Mesothelial cell of epicardium (in vitro differentiated cells): ENCODE results near the gene KCTD11. TPM values are rescaled to one million over a fixed set of nuclear protein-coding genes. Genes with fewer than 3 reads are reported as not detected.
A peak's percentile ranks its signal among the peaks of the same experiment; 100 is the strongest.

Source experiments
- DNase-seq, 2 experiments: peaks; one replicate each; pipeline ENCODE4 v3.0.0; 2021; ENCODE audit warnings: low spot score in 2 of 2; ENCODE audit not compliant: unreplicated experiment in 2 of 2
- H3K27ac Mint-ChIP-seq: 2 replicates; pipeline ENCODE4 v1.8.0; 2021; ENCODE audit warnings: mixed read lengths
- H3K27me3 Mint-ChIP-seq: 2 replicates; pipeline ENCODE4 v1.8.0; 2021; ENCODE audit warnings: low read depth, mixed read lengths
- H3K36me3 Mint-ChIP-seq: 2 replicates; pipeline ENCODE4 v1.8.0; 2021; ENCODE audit warnings: mixed read lengths
- H3K4me1 Mint-ChIP-seq: 2 replicates; pipeline ENCODE4 v1.8.0; 2021; ENCODE audit warnings: mixed read lengths
- H3K4me3 Mint-ChIP-seq: 2 replicates; pipeline ENCODE4 v1.8.0; 2021; ENCODE audit warnings: mild to moderate bottlenecking, moderate library complexity, mixed read lengths
- H3K9me3 Mint-ChIP-seq: 2 replicates; pipeline ENCODE4 v1.8.0; 2021; ENCODE audit warnings: mixed read lengths
- total RNA-seq: library from RNA; stranded (reverse); gene quantifications from 3 replicates; pipeline ENCODE4 v1.2.1, GENCODE V29; 2021
- TF ChIP-seq, protein P1 (sequence below): fragments of 200-600 bp; sonication (generic); IDR thresholded peaks from one replicate; pipeline ENCODE4 v1.5.0; 2021; ENCODE audit warnings: antibody characterized with exemption; ENCODE audit not compliant: unreplicated experiment

KCTD11 gene
- total RNA-seq, 1 donor from 2014 or later, result 17.7 TPM

DNA sequence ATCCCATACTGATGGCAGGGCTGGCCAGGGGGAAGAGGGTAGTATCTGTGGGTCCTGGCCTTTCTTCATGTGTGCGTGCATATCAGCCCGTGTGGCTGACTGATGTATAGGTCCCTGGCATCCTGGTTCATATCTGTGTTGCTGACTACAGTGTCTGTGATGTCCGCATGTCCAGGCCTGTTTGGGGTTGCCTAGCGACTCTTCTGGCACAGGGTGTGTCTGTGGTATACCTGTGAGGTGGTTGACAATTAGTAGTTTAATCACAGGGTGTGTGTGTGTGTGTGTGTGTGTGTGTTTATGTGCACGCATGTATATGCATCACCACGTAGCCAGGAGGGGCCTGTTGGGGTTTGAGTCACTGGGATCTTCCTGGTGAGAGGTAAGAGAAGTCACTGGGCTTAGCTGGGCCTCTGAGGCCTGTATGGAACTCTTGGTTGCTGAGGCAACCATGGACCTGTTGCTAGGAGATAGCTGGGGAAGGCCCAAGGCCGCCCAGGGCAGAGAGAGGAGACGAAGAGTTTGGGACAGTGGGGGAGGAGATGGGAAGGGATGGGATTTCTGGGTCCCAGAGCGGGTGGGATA lies 2.4 kb downstream of the KCTD11 start:
- no peaks in the 10 kb centered on the region for H3K9me3 Mint-ChIP-seq
- H3K4me3 Mint-ChIP-seq, result peak overlapping the region; percentile 30
- H3K36me3 Mint-ChIP-seq, result no peaks in the 10 kb centered on the region
- DNase-seq, result no peak
- H3K27ac Mint-ChIP-seq, result peak overlapping the region; percentile 93
- TF ChIP-seq, protein P1, sequence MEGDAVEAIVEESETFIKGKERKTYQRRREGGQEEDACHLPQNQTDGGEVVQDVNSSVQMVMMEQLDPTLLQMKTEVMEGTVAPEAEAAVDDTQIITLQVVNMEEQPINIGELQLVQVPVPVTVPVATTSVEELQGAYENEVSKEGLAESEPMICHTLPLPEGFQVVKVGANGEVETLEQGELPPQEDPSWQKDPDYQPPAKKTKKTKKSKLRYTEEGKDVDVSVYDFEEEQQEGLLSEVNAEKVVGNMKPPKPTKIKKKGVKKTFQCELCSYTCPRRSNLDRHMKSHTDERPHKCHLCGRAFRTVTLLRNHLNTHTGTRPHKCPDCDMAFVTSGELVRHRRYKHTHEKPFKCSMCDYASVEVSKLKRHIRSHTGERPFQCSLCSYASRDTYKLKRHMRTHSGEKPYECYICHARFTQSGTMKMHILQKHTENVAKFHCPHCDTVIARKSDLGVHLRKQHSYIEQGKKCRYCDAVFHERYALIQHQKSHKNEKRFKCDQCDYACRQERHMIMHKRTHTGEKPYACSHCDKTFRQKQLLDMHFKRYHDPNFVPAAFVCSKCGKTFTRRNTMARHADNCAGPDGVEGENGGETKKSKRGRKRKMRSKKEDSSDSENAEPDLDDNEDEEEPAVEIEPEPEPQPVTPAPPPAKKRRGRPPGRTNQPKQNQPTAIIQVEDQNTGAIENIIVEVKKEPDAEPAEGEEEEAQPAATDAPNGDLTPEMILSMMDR, result no peak
- H3K4me1 Mint-ChIP-seq, result peaks cover 43% of the 10 kb centered on the region
- no peaks in the 10 kb centered on the region for H3K27me3 Mint-ChIP-seq

DNA sequence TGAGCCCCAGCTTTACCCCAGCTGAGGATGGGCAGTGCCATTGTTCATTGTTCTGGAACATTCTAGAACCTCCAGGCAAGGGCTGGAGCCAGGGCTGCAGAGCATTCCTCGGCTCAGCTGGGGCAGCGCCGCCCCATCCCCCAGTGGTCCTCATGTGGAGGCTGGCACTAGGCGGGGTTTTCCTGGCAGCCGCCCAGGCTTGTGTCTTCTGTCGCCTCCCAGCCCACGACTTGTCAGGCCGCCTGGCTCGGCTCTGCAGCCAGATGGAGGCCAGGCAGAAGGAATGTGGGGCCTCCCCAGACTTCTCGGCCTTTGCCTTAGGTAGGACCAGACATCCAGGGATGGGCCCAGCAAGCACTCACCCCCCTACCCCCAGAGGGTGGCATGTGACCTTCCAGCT lies 3.1 kb downstream of the KCTD11 start, which contains the start of gene TMEM95:
TSS of gene TMEM95 (plus strand) at position 104 of the 400 bp plus-strand sequence. CDS start at position 153, 49 bp downstream.
- no peaks in the 10 kb centered on the region for H3K27me3 Mint-ChIP-seq

DNA sequence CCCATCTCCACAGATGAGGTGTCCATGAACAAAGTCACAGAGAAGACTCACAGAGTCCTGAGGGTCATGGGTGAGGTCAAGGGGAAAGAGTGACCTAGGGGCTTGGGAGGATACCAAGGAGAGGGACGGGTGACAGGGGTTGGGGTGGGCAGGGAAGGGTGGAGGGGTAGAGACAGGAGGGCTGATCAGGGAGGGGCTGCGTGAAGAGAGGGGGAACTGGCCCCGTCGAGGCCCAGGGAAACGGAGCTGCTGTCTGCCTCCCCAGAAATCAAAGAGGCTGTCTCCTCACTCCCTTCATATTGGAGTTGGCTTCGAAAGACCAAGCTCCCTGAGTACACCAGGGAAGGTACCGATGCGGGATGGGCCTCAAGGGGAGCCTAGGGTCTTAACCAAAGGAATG lies 3.6 kb downstream of the KCTD11 start:
- Mint-ChIP-seq H3K4me3 (no peak overlapping the region), H3K9me3 (no peaks in the 10 kb centered on the region), H3K4me1 (peaks cover 36% of the 10 kb centered on the region), H3K36me3 (no peaks in the 10 kb centered on the region), H3K27me3 (no peaks in the 10 kb centered on the region), H3K27ac (no peak overlapping the region)
- TF ChIP-seq, protein P1, result no peak
- no peak for DNase-seq

More for the DNA sequence above, 3.1 kb downstream of the KCTD11 start, which contains the start of gene TMEM95:
- TF ChIP-seq, protein P1, result no peak
- no peak for DNase-seq
- Mint-ChIP-seq H3K27ac (peak within 1 kb of the TSS; percentile 93), H3K36me3 (no peaks in the 10 kb centered on the region), H3K4me1 (peaks cover 36% of the 10 kb centered on the region), H3K4me3 (peak within 1 kb of the TSS; percentile 30), H3K9me3 (no peaks in the 10 kb centered on the region)

DNA sequence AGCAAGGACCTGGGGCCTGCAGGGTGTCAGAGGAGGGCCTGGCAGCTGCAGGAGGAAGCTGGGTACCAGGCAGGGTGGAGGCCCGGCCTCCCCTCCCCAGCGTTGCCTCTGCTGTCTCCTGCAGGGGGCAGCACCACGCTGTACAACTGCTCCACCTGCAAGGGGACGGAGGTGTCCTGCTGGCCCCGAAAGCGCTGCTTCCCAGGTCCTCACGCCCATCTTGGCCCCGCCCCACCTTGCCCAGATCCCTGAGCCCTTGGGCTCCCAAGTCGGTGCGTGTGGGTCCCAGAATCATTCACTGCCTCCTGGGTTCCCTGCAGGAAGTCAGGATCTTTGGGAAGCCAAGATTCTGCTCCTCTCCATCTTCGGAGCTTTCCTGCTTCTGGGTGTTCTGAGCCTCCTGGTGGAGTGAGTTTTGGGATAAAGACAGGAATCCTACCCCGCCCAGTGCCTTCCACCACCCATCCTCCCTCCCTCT lies 4.1 kb downstream of the KCTD11 start:
- Mint-ChIP-seq H3K9me3 (no peaks in the 10 kb centered on the region), H3K4me3 (no peak overlapping the region), H3K27me3 (no peaks in the 10 kb centered on the region), H3K27ac (peak overlapping the region; percentile 71), H3K36me3 (no peaks in the 10 kb centered on the region), H3K4me1 (peaks cover 36% of the 10 kb centered on the region)
- DNase-seq, result peak; percentile 70 to 82
- TF ChIP-seq, protein P1, result peak; percentile 79

DNA sequence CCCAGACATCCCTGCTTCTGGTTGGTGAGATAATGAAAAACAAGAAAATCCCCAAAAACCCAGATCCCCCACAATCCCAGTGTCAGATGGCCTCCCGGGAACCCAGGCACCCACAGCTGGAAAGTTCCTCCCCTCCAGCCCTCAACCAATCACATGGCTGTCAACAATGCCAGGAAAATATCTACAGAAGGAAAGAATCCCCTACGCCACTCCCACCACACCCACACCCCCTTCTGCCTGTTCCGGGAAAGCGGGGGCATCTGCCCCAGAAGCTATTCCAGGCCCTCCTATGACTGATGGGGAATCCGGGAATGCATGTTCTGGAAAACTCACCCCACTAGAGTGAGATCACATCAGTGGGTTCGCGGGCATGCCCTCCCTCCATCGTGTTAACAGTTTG lies 4.8 kb downstream of the KCTD11 start:
- peaks cover 34% of the 10 kb centered on the region for H3K4me1 Mint-ChIP-seq
- H3K4me3 Mint-ChIP-seq, result no peak overlapping the region
- no peak for DNase-seq
- H3K9me3 Mint-ChIP-seq, result no peaks in the 10 kb centered on the region
- H3K27ac Mint-ChIP-seq, result no peak overlapping the region
- H3K27me3 Mint-ChIP-seq, result no peaks in the 10 kb centered on the region
- TF ChIP-seq, protein P1, result no peak
- no peaks in the 10 kb centered on the region for H3K36me3 Mint-ChIP-seq
